GM12865 (cell line): ENCODE results near the gene ZBED6.
"Not testable (repeated sequence)": the region's sequence is repeated elsewhere in the genome, so short reads cannot be mapped to it uniquely, and the experiment has no call there.

Source experiments
- DNase-seq: peaks from one replicate; pipeline ENCODE4 v3.0.0; 2010; ENCODE audit warnings: low read depth
- H3K4me3 ChIP-seq: 2 replicates; pipeline ENCODE4 v1.5.1; 2011; ENCODE audit warnings: mild to moderate bottlenecking, low read depth, low read length, control low read depth
- TF ChIP-seq, protein P1 (sequence below): IDR thresholded peaks from 2 replicates; pipeline ENCODE4 v1.5.1; 2011; ENCODE audit warnings: low read length, control low read depth, low read depth, inconsistent platforms; ENCODE audit not compliant: insufficient read depth; ENCODE audit errors: missing control alignments

Gene ZBED6

GRCh38 chr1:203813581-203814341 lies 18.3 kb downstream of the ZBED6 start:
- TF ChIP-seq, protein P1, sequence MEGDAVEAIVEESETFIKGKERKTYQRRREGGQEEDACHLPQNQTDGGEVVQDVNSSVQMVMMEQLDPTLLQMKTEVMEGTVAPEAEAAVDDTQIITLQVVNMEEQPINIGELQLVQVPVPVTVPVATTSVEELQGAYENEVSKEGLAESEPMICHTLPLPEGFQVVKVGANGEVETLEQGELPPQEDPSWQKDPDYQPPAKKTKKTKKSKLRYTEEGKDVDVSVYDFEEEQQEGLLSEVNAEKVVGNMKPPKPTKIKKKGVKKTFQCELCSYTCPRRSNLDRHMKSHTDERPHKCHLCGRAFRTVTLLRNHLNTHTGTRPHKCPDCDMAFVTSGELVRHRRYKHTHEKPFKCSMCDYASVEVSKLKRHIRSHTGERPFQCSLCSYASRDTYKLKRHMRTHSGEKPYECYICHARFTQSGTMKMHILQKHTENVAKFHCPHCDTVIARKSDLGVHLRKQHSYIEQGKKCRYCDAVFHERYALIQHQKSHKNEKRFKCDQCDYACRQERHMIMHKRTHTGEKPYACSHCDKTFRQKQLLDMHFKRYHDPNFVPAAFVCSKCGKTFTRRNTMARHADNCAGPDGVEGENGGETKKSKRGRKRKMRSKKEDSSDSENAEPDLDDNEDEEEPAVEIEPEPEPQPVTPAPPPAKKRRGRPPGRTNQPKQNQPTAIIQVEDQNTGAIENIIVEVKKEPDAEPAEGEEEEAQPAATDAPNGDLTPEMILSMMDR = no peak
- DNase-seq = no peak
- no peak overlapping the region for H3K4me3 ChIP-seq

DNA sequence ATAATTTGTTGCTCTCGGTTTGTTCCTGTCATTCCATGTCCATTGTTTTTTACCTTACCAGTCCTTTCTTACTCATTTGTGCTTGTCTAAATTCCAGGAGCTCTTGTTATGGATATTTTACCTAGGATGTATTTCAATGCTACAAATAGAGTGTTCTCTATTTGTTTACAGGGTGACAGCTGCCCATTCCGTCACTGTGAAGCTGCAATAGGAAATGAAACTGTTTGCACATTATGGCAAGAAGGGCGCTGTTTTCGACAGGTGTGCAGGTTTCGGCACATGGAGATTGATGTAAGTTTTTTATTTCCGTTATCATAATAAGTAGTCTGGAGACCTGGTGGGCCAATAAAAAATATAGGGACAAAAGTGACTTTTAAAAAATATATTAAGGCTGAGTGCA lies 23.0 kb downstream of the ZBED6 start:
- no peak overlapping the region for H3K4me3 ChIP-seq
- TF ChIP-seq, protein P1 = no peak
- DNase-seq = no peak

DNA sequence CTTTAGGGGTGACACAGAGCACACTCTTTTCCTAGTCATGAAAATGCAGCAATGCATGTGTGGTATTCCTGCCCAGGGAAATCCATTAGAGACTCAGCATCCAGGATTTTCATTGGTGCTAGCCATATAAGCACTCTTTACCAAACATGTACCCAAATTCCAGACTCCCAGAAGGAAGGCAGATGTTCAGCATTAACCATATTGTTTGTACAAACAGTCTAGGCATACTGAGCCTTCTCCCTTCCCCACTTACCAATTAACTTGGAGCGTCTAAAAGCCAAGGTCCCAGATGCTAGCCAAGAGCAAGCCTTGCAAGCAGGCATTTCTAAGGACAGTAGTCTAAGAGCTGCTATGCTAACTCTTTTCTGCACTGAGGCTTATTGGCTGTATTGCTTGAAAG lies 27.9 kb downstream of the ZBED6 start:
- no peak for DNase-seq
- TF ChIP-seq, protein P1 = no peak
- H3K4me3 ChIP-seq = no peak overlapping the region

DNA sequence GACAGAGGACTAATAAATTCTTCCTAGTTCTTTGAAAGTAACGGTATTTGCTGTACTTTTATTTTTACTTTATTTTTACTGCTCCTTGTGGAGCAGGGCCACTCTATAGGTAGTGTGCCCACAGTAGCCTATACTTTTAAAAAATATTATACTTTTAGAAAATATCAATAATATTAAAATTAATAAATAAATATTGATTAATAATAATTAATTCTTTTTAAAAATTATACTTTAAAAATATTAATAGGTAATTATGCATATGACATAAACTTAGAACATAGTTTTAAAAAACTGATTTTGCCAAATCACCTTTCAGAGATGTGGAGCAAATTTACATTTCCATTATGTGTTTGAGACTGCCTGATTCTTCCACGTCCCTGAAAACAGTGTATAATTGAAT lies 30.8 kb downstream of the ZBED6 start:
- TF ChIP-seq, protein P1 = no peak
- no peak overlapping the region for H3K4me3 ChIP-seq
- DNase-seq = no peak

DNA sequence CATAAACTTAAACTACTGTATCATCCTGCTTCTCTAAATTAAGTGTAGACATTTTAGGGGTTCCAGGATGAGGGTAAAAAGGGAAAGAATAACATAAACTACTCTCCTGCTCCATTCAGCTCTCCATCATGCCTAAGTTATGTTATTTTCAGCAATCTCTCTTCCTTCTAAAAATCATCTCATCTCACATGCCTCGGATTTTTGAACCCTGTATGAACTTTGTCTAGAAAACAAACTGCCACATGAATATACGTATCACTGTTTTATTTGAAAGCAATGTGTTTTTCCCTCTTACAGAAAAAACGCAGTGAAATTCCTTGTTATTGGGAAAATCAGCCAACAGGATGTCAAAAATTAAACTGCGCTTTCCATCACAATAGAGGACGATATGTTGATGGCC lies 32.6 kb downstream of the ZBED6 start:
- TF ChIP-seq, protein P1 = no peak
- no peak for DNase-seq
- no peak overlapping the region for H3K4me3 ChIP-seq

DNA sequence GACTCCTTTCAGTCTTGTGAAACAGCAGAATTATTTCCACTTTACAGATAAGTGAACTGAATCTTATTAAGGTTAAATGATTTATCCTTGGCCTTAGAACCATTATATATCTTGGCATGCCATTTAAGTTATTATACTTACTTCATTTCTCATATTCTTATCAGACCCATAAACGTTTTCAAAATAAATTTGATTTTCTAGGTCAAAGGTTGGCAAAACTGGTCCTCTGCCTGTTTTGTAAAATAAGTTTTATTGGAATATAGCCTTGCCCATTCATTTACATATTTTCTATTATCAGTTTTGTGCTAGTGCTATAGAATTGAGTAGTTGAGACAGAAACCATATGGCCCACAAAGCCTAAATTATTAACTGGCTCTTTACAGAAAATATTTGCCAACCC lies 33.1 kb downstream of the ZBED6 start:
- DNase-seq = no peak
- TF ChIP-seq, protein P1 = no peak
- H3K4me3 ChIP-seq = no peak overlapping the region

GRCh38 chr1:203829247-203829646 lies 33.8 kb downstream of the ZBED6 start:
- not testable (repeated sequence) for H3K4me3 ChIP-seq, DNase-seq

GRCh38 chr1:203835476-203835875 lies 40.1 kb downstream of the ZBED6 start:
- H3K4me3 ChIP-seq = no peak overlapping the region
- TF ChIP-seq, protein P1 = no peak
- no peak for DNase-seq
